Mucosa of gallbladder (tissue), 1 donor: ENCODE measurements around the gene COL18A1. TPM values are rescaled to one million over a fixed set of nuclear protein-coding genes. Genes with fewer than 3 reads are reported as not detected.

ENCODE experiments used
- DNase-seq: peaks from one replicate; pipeline ENCODE4 v3.0.0-alpha.2; 2020; ENCODE audit warnings: low spot score
- total RNA-seq: library from RNA; stranded (reverse); gene quantifications from one replicate; pipeline ENCODE4 v1.2.1, GENCODE V29; 2021
- donor health status: DM: no; HTN: no; CAD: no.

Gene COL18A1
- total RNA-seq, 1 donor from 2014 or later, result 172 TPM

DNA sequence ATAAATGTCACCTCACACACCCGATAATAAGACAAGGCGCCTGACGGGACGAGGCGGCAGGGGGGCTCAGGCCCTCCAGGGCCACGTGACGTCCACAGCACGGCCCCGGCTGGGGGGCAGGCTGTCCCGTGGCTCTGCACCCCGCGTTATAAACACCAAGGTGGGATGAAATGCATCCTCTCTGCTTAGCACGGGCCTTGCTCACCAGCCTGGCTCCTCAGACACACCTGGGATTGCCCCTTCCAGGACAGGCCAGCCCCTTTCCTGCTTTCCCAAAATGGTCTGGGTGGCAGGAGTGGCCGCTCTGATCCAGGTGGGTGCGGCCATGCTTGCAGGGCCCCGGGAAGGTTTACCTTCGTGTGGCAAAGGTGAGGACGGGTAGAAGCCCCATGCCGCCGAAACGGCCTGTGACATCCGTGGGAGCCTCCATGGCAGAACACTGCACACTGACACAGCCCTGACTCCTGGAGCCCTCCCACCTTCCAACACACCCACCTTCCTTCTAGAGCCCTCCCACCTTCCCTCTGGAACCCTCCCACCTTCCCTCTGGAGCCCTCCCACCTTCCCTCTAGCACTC, 101.4 kb downstream of the COL18A1 start:
- no peak for DNase-seq

DNA sequence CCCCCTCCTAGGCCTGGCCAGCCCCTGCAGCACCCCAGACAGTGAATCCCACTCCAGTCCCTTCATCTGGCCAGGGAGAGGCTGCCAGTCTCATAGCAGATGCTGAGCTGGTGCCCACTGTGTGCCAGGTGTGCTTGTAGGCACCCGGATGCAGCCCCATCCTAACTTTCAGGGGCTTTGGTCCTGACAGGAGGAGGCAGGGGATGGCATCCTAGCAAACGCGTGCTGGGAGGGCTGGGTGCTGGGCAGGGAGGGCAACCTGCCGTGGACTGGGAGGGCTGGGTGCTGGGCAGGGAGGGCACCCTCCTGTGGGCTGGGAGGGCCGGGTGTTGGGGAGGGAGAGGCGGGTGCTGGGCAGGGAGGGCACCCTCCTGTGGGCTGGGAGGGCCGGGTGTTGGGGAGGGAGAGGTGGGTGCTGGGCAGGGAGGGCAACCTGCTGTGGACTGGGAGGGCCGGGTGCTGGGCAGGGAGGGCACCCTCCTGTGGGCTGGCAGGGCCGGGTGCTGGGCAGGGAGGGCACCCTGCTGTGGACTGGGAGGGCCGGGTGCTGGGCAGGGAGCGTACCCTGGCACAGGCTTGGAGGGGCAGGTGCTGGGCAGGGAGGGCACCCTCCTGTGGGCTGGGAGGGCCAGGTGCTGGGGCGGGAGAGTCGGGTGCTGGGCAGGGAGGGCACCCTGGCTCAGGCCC, 102.0 kb downstream of the COL18A1 start:
- no peak for DNase-seq

DNA sequence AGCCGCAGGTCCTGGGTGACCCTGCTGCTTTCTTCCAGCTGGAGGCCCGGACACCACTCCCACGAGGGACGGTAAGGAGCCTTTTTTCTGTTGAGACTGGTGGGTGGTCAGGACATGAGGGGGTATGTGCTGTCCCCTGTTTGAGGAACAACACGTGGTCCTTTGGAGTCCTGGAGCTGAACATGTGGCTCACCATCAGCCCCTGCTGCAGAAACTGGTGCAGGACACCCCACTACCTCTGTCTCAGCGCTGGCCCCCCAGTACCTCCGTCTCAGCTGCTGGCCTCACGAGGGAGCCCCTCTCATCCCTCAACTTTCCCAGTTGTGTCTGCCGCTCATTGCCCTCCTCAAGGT, 102.5 kb downstream of the COL18A1 start:
- no peak for DNase-seq

DNA sequence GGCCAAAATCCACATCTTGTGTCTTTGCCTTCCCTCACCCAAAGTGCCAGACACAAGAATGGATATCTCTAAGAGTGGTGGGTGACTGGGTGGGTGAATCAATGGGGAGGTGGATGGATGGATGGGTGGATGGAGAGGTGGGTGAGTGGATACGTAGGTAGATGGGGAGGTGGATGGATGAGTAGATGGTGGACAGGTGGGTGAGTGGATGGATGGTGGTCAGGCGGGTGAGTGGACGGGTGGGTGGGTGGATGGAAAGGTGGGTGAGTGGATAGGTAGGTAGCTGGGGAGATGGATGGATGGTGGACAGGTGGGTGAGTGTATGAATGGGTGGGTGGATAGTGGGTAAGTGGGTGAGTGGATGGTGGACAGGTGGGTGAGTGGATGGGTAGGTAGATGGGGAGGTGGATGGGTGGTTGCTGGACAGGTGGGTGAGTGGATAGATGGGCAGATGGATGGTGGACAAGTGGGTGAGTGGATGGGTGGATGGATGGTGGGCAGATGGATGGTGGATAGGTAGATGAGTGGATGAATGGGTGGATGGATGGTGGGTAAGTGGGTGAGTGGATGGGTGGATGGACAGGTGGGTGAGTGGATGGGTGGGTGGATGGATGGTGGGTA, 103.0 kb downstream of the COL18A1 start:
- DNase-seq, result no peak

DNA sequence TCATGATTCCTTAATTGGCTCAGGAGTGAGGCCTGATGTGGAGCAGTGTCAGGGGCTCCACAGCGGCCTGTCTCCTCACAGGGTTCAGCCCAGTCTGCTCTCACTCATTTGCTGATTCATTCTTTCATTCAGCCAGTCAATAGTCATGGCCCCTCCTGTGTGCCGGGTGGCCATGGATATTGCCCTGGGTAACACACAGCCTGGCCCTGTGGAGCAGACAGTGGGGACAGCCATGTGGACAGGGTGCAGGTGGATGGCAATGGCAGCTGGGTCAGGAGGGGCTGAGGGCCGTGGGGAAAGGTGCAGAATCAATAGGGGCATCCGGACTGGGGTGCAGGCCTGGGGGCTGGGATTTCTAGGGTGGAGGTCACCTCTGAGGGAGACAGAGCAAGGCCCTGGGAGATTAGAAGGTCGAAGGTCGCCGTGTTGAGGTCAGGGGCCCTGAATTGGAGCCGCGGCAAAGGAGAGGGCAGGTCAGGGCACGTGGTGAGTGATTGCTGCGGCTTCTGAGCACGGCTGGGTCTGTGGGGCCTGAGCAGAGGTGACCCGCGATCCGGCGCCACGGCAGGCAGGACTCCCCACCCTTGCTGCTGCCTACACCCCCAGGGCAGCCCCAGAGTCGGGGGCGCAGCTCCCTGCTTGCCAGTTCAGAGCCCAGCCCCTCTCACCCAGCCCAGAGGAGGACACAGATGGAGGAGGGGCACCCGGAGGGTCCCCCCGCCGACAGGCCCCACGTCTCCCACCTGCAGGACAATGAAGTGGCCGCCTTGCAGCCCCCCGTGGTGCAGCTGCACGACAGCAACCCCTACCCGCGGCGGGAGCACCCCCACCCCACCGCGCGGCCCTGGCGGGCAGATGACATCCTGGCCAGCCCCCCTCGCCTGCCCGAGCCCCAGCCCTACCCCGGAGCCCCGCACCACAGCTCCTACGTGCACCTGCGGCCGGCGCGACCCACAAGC, 103.9 kb downstream of the COL18A1 start:
- no peak for DNase-seq

DNA sequence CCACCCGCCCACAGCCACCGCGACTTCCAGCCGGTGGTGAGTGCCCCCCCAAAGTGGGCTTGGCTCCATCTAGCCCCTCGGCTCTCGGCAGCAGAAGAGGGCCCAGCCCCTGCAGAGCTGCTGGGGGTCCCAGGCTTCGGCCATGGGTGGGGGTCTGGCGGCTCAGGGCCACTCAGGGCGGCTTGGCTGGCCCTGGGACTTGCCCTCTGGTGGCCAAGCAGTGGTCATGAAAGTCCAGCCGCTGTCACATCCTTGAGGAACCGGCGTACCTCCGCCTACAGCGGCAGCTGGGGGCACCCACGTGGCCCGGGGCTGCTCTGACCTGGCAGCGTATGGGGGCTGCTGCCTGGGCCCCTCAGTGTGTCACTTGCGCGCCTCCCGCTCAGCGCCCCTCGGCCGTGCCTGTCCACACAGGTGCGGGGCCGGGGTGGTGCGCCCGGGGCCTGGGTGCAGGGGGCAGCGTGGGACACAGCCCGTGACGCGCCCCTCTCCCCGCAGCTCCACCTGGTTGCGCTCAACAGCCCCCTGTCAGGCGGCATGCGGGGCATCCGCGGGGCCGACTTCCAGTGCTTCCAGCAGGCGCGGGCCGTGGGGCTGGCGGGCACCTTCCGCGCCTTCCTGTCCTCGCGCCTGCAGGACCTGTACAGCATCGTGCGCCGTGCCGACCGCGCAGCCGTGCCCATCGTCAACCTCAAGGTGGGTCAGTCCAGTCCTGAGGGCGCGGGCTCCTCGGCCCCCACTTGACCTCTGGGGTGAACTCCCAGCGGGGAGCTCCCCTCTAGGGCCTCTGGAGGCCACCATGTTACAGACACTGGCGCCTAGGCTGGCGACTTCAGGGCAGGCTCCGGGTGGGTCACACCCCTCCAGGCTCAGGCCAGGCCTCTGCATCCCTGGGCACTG, 104.9 kb downstream of the COL18A1 start:
- DNase-seq, result no peak

DNA sequence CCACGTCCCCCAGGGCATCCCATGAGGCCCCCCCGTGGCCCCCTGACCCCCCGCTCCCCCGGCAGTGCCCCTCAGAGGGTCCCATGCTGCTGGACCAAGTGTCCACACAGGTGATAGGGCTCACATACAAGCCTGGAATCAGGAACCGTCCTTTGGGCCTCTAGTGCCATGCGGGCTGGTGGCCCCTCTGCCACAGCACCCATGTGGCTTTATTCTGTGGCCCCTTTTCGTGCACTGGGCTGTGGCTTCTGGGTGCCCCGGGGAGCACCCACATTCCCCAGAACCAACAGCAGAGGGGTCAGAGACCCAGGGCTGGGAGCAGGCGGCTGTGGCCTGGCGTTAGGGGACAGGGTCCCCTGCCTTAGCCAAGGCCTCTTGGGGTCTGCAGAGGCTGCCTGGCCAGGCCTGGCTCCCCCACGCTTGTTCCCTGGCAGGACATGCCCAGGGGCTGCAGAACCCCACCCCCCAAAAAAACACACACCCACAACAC, 105.5 kb downstream of the COL18A1 start:
- no peak for DNase-seq

DNA sequence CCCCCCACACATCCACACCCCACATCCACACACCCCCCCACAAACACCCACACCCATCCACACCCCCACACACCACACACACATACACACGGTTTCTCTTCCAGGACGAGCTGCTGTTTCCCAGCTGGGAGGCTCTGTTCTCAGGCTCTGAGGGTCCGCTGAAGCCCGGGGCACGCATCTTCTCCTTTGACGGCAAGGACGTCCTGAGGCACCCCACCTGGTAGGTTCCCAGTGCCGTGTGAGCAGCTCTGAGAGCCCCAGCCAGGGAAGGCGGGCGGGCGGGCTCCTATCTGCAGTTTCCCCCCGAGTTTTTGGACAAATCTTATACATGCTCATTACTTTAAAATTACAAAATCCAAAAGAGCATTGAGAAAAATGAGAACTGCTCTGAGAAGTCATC, 106.0 kb downstream of the COL18A1 start:
- DNase-seq, result no peak

DNA sequence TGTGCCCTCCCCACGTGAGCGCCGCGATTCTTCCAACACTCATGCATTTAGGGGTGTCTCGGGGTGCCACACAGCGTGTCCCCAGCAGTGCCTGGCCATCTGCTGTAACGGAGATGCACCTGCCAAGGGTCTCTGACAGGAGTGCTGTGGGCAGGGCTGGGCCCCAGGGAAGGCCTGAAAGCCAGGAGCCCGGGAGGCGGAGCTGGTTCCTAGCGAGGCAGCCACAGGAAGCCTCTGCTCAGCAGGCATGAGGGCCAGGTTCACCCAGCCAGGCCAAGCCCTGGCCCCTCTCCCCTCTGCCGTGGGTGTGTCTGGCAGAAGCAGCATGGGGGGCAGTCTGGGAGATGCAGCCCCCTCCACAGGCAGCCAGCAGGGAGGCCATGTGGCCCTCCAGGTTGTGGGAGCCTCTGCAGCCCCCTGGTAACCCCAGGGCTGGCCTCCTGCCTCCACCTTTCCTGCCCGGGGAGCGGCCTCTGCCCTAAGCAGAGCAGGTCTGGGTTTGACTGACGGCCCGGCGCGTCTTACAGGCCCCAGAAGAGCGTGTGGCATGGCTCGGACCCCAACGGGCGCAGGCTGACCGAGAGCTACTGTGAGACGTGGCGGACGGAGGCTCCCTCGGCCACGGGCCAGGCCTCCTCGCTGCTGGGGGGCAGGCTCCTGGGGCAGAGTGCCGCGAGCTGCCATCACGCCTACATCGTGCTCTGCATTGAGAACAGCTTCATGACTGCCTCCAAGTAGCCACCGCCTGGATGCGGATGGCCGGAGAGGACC, 106.9 kb downstream of the COL18A1 start:
- no peak for DNase-seq

DNA sequence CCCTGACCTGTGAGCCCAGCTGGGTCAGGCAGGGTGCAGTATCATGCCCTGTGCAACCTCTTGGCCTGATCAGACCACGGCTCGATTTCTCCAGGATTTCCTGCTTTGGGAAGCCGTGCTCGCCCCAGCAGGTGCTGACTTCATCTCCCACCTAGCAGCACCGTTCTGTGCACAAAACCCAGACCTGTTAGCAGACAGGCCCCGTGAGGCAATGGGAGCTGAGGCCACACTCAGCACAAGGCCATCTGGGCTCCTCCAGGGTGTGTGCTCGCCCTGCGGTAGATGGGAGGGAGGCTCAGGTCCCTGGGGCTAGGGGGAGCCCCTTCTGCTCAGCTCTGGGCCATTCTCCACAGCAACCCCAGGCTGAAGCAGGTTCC, 107.6 kb downstream of the COL18A1 start:
- no peak for DNase-seq

DNA sequence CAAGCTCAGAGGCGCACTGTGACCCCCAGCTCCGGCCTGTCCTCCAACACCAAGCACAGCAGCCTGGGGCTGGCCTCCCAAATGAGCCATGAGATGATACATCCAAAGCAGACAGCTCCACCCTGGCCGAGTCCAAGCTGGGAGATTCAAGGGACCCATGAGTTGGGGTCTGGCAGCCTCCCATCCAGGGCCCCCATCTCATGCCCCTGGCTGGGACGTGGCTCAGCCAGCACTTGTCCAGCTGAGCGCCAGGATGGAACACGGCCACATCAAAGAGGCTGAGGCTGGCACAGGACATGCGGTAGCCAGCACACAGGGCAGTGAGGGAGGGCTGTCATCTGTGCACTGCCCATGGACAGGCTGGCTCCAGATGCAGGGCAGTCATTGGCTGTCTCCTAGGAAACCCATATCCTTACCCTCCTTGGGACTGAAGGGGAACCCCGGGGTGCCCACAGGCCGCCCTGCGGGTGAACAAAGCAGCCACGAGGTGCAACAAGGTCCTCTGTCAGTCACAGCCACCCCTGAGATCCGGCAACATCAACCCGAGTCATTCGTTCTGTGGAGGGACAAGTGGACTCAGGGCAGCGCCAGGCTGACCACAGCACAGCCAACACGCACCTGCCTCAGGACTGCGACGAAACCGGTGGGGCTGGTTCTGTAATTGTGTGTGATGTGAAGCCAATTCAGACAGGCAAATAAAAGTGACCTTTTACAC, 108.2 kb downstream of the COL18A1 start:
- peak; percentile 71 for DNase-seq

DNA sequence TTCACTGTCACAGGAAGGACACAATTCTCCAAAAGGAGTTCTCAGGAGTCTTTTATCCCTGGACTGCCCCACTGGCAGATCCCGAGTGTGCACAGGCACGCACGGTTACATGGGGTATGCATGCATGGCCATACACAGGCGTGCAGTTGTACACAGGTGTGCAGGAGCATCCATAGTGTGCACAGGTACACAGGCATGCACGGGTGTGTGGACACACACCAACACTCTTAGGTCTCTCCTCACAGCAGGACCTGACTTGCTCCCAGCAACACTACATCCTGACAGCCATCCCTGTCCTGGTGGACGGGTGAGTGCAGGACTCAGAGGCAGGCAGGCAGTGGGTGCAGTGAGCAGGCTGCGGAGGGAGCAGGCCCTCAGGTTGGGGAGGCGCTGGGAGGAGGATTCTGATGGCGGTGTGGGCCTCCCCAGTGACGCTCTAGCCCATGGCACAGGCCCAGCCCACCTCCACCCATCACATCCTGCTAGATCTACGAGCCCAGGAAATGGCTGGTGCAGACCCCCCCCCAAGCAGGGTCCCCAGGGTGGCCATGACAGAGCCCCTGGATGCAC, 108.9 kb downstream of the COL18A1 start:
- no peak for DNase-seq

DNA sequence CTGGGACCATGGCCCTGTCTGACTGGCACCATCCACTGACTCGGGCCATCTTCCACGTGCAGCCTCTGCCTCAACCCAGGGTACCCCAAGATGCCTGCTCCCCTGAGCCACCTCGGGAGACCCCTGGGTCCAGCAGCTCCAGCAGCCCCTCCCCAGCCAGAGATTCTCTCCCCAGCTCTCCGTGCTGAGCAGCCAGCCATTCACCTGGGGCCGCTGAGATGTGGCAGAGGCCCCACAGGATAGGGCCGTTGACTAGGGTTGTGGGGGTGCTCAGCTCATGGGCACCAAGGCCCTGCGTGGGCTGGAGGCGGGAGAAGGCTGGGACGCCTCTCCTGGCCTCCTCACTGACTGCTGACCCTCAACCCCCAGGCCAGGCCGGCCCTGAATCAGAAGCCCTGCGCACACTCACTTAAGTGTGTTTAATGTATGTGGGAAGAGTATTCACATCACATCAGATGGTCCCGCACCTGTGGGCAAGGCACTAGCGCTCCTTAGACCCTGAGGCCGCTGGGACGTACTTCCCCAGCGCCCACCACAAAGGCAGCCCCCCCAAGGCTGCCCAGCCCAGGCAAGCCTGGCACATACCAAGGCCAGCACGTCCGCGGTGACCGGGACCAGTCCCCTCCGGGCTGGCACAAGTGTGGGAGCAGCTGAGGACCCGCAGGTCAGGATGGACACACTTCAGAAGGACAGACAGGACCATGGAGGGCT, 109.5 kb downstream of the COL18A1 start:
- DNase-seq, result no peak

DNA sequence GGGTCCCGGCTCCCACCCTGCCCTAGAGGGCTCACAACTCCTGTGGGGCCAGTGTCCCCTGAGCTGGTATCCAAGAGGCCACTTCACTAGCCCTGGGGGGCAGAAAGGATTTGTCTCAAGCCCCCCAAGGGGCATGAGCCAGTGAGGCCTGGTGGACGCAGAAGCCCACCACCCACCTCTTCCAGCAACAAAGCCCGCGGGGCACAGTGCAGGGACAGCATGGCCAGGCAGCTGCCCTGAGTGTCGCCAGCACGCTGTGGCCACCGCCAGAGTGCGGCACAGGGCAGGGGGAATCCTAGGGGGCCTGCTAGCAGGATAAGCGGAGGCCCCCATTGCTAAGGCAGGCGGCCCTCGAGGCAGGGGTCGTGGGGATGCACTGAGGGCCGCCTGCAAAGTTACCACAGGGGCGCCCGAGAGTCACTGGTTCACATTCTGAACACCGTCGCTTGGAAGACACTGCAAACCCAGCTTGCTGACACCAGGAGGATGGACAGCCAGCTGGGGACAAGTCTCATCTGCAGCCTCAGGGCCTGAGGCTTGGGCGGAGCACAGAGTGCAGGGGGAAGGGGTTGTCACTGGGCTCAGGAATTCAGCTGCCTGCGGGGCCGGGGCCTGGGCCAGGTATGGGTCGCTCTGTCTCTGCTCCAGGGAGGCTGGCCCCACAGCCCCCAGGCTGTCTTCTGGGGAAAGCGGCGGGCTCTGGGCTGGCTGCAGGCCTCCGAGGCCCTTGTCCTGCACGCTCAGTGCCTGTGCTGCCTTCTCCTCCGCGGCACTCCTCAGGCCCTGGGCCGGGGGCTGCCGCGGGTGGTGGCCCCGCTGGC, 110.5 kb downstream of the COL18A1 start:
- no peak for DNase-seq

DNA sequence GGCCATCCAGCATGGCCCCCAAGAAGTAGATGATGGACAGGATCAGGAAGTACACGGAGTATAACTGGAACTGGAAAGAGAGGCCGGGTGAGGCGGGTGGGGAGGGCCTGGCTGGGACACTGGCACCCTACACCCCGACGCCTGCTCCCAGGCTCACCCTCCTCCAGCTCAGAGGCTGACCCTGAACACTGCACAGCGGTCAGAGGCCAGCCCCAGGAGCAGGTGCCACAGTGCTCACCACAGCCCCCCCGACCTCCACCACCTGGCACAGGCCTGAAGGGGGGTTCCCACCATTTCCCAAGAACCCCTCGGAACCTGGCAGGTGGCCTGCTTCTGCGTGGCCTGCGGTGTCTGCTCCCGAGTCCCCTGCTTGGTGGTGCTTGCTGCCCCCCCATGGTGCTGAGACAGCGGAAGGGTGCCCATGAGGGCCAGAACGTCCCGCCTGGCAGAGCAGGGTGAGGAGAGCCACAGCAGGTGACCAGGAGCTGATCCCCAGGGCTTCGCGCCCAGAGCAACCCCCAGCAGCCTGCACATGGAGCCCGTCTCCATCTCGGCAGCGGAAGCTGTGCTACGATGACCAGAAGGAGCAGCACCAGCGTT, 111.2 kb downstream of the COL18A1 start:
- DNase-seq, result no peak

DNA sequence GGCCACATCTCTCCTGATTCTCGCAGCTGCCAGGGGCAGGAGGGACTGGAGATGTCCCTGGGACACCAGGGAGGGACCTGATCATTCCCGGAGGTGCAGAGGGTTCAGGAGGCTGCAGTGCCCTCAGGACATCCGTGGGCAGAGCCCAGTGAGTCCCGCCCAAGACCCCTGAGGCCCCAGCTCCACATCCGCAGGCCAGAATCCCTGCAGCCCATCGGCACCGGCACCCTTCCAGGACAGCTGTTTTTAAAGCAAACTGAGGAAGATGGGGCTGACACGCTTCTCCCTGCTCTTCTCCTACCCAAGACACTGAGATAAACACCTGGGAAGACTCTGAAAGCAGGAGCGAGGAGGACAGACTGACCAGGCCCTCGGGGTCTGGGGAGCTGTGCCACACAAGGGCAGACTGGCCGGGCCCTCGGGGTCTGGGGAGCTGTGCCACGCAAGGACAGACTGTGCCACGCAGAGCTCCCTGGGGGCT, 111.7 kb downstream of the COL18A1 start:
- no peak for DNase-seq
